ENCODE results near the gene SAMM50.

DNA sequence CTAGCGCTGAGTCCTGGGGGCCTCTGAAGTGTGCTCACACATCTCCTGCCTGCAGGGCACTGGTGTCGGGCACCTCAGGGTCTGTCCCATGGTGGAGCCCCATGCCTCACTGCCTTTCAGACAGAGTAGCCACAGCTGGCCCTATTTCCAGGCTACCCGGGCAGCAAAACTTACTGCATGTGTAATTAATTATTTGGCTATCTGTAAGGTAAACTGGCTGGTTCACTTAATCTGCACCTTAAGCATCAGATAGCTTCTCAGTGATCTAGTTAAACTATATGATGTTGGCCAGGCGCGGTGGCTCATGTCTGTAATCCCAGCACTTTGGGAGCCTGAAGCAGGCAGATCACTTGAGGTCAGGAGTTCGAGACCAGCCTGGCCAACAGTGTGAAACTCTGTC lies 26.3 kb upstream of the SAMM50 start:
- TF ChIP-seq, protein P1, sequence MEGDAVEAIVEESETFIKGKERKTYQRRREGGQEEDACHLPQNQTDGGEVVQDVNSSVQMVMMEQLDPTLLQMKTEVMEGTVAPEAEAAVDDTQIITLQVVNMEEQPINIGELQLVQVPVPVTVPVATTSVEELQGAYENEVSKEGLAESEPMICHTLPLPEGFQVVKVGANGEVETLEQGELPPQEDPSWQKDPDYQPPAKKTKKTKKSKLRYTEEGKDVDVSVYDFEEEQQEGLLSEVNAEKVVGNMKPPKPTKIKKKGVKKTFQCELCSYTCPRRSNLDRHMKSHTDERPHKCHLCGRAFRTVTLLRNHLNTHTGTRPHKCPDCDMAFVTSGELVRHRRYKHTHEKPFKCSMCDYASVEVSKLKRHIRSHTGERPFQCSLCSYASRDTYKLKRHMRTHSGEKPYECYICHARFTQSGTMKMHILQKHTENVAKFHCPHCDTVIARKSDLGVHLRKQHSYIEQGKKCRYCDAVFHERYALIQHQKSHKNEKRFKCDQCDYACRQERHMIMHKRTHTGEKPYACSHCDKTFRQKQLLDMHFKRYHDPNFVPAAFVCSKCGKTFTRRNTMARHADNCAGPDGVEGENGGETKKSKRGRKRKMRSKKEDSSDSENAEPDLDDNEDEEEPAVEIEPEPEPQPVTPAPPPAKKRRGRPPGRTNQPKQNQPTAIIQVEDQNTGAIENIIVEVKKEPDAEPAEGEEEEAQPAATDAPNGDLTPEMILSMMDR (IDR thresholded peaks at IDR 0.05 in 8 of 11, conservative IDR thresholded peaks at IDR 0.05 in 3 of 11), result no peak
- TF ChIP-seq POLR2AphosphoS5 (IDR thresholded peaks at IDR 0.05) (no peak), POLR2A (IDR thresholded peaks at IDR 0.05) (no peak)
